ENCODE measurements around the gene MORC2. TPM values are rescaled to one million over a fixed set of nuclear protein-coding genes. Genes with fewer than 3 reads are reported as not detected.

MORC2 gene
- total and polyA plus RNA-seq, 9 of the 15 experiments (the other 6 are each of a cell fraction or from before 2014, with no cell fraction given) = 3.3 to 34.7 (median 16.7) TPM

DNA sequence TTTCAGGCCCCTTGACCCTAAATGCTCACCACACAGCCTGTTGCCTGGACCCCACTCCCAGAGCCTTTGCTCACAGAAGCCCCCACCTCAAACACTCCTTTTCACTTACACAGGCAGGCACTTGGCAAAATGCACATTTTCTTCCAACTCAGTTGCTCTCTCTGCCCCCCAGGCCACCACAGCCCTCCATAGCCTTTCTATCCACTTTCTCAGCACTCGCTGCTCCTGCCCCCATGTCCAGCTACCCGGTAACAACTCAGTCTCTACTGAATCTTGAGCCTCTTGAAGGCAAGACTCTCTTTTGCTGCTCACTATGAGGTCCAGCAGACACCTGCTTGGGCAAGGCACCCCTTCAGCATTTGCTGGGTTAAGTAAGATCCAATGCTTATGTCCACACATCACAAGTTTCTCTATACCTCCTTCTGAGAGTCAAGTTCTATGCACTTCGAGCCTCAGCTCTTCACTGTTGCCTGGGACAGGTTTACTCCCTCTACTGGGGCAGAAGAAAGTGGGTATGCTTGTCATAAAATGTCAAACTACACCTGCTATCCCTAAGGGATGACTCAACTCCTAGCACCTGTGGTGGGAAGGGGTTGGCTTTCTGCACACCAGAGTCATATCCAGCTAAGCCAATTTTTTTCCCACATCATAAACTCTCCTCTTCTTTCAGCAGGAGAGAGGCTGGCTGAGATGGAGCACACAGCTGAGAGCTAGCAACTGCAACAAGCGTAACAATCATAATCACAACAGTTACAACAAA lies 36.9 kb downstream of the MORC2 start:
- H3K4me2 ChIP-seq (ENCODE audit: insufficient read depth, low read length) = no peak overlapping the region
- H3K4me1 ChIP-seq (replicated peaks in 1 of 2; ENCODE audit: control insufficient read depth in 2 of 2, insufficient read depth in 2 of 2, low read length in 2 of 2) = no peaks in the 10 kb centered on the region
- WGBS (ENCODE audit: insufficient coverage, low coverage, missing lambda C conversion rate) = 100% methylated on average over 4 of the region's 4 CpGs
- no peak for ATAC-seq
- intact Hi-C loops (cut with micrococcal nuclease) = no loop called here
- POLR2A ChIA-PET = interaction anchor here (1.2 kb wide), 1 partner anchor 29 kb away, joined by 4 read pairs; no protein-coding TSS in a partner anchor
- in situ Hi-C loops (cut with MboI) = no loop called here
- TF ChIP-seq BMI1 (IDR thresholded peaks at IDR 0.05; ENCODE audit: low read length) = no peak
- no peak for TF ChIP-seq NCOA2 (IDR thresholded peaks at IDR 0.05; ENCODE audit: partially characterized antibody in 2 of 2)
- no peak for TF ChIP-seq YBX1 (IDR thresholded peaks at IDR 0.05)
- TF ChIP-seq ZNF184 (CRISPR knock-in tag; IDR thresholded peaks at IDR 0.05) = no peak
- TF ChIP-seq ZNF444 (CRISPR knock-in tag; IDR thresholded peaks at IDR 0.05) = no peak
- no peak for TF ChIP-seq PPARD (CRISPR knock-in tag; IDR thresholded peaks at IDR 0.05)
- no peak for TF ChIP-seq ARID1B (IDR thresholded peaks at IDR 0.05)
- TF ChIP-seq HDAC2 (IDR thresholded peaks at IDR 0.05) = no peak
- no peak for TF ChIP-seq EWSR1 (IDR thresholded peaks at IDR 0.05; ENCODE audit: borderline replicate concordance, low read depth, partially characterized antibody)
- TF ChIP-seq ZNF780A (CRISPR knock-in tag; IDR thresholded peaks at IDR 0.05) = no peak
- TF ChIP-seq SMARCC2 (IDR thresholded peaks at IDR 0.05; ENCODE audit: low read depth) = no peak
- TF ChIP-seq IFI16 (CRISPR knock-in tag; IDR thresholded peaks at IDR 0.05) = no peak
- no peak for TF ChIP-seq NFE2 (IDR thresholded peaks at IDR 0.05; ENCODE audit: low read depth)
- TF ChIP-seq ZNF134 (CRISPR knock-in tag; conservative IDR thresholded peaks at IDR 0.05) = no peak
- TF ChIP-seq, protein P1, sequence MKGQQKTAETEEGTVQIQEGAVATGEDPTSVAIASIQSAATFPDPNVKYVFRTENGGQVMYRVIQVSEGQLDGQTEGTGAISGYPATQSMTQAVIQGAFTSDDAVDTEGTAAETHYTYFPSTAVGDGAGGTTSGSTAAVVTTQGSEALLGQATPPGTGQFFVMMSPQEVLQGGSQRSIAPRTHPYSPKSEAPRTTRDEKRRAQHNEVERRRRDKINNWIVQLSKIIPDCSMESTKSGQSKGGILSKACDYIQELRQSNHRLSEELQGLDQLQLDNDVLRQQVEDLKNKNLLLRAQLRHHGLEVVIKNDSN (CRISPR knock-in tag; IDR thresholded peaks at IDR 0.05) = no peak
- TF ChIP-seq, protein P2, sequence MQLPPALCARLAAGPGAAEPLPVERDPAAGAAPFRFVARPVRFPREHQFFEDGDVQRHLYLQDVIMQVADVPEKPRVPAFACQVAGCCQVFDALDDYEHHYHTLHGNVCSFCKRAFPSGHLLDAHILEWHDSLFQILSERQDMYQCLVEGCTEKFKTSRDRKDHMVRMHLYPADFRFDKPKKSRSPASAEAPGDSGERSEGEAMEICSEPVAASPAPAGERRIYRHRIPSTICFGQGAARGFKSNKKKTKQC (CRISPR knock-in tag; IDR thresholded peaks at IDR 0.05) = no peak
- no peak for TF ChIP-seq PRMT5 (CRISPR knock-in tag; IDR thresholded peaks at IDR 0.05)
- TF ChIP-seq, protein P3, sequence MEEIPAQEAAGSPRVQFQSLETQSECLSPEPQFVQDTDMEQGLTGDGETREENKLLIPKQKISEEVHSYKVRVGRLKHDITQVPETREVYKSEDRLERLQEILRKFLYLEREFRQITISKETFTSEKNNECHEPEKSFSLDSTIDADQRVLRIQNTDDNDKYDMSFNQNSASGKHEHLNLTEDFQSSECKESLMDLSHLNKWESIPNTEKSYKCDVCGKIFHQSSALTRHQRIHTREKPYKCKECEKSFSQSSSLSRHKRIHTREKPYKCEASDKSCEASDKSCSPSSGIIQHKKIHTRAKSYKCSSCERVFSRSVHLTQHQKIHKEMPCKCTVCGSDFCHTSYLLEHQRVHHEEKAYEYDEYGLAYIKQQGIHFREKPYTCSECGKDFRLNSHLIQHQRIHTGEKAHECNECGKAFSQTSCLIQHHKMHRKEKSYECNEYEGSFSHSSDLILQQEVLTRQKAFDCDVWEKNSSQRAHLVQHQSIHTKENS (CRISPR knock-in tag; IDR thresholded peaks at IDR 0.05) = no peak
- TF ChIP-seq ZNF232 (CRISPR knock-in tag; IDR thresholded peaks at IDR 0.05) = no peak
- peaks cover 97% of the 10 kb centered on the region; the same call in 2 of the 3 replicates for H3K36me3 ChIP-seq (ENCODE audit: control insufficient read depth, insufficient read depth, low read length)
- no peak overlapping the region for H3K9ac ChIP-seq (ENCODE audit: insufficient read depth in 1 of 2, low read depth in 2 of 2, low read length in 2 of 2)
- H3K4me3 ChIP-seq = no peak overlapping the region
- no peak overlapping the region for H3K27ac ChIP-seq (ENCODE audit: extremely low read depth, low read depth, low read length)
- no peak for DNase-seq (ENCODE audit: extremely low read depth in 1 of 4, low spot score in 3 of 4)
- BruUV-seq (replicated peaks) = no TSS peak
- no peak for FAIRE-seq
- H3K9me1 ChIP-seq (ENCODE audit: control insufficient read depth, insufficient read depth, low read length) = no peaks in the 10 kb centered on the region
- no peaks in the 10 kb centered on the region for H3K9me3 ChIP-seq (replicated peaks; ENCODE audit: control insufficient read depth, insufficient read depth, low read depth, low read length)
- H3K27me3 ChIP-seq (ENCODE audit: control insufficient read depth in 2 of 2, insufficient read depth in 2 of 2, low read length in 2 of 2) = no peaks in the 10 kb centered on the region
- CTCF ChIA-PET (ENCODE audit: low intra/inter-chr PET ratio) = no interaction called here
- no peaks in the 10 kb centered on the region for H4K20me1 ChIP-seq (replicated peaks; ENCODE audit: control insufficient read depth, insufficient read depth, low read length)
- H3K79me2 ChIP-seq (ENCODE audit: control insufficient read depth, insufficient read depth, low read length) = no peaks in the 10 kb centered on the region
- H2AFZ ChIP-seq (ENCODE audit: low read depth, low read length) = no peak overlapping the region

All from K562 (cell line).